ENCODE measurements around the gene MED13L. TPM values are rescaled to one million over a fixed set of nuclear protein-coding genes. Genes with fewer than 3 reads are reported as not detected.

MED13L gene
- total and polyA plus RNA-seq, 2 donors (not counting 1 experiment from before 2014, with no cell fraction given), result 20.3 to 207 TPM

DNA sequence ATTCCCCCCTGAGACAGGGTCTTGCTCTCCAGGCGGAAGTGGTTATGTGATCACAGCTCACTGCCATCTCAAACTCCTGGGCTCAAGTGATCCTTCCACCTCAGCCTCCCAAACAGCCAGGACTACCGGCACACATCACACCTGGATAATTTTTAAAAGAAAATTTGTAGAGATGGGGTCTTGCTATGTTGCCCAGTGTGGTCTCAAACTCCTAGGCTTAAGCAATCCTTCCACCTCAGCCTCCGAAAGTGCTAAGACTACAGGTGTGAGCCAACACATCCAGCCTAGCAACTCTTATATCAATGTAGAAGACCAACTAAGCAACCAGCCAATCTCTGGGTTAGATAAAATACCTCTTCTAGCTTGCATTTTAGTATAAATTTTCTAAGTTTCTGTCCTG is 297.2 kb downstream of the MED13L start:
- WGBS (ENCODE audit: insufficient coverage), result no CpG with 5 or more reads among the region's 3 CpGs
- ATAC-seq (ENCODE audit: low read depth) (no peak), DNase-seq (no peak)
- H4K20me1 ChIP-seq (ENCODE audit: control insufficient read depth, insufficient read depth, low read length, poor library complexity, severe bottlenecking), result no peaks in the 10 kb centered on the region
- peaks cover 18 to 73% of the 10 kb centered on the region in 2 experiments for H3K36me3 ChIP-seq (replicated peaks in 1 of 2; ENCODE audit: control extremely low read depth in 1 of 2, control insufficient read depth in 1 of 2, extremely low read depth in 1 of 2, insufficient read depth in 2 of 2, low read length in 1 of 2)
- H3K9me3 Mint-ChIP-seq (ENCODE audit: insufficient read depth), result no peaks in the 10 kb centered on the region
- H3K27me3 ChIP-seq (replicated peaks in 1 of 4; ENCODE audit: control extremely low read depth in 1 of 4, control insufficient read depth in 3 of 4, insufficient read depth in 4 of 4, low read length in 3 of 4), result no peaks in the 10 kb centered on the region
- H3K4me2 ChIP-seq (replicated peaks; ENCODE audit: low read depth, low read length, poor library complexity, severe bottlenecking), result no peak overlapping the region
- no peak overlapping the region for H3K4me3 Mint-ChIP-seq
- H3K79me2 ChIP-seq (ENCODE audit: control insufficient read depth, insufficient read depth, low read length), result peaks cover 4% of the 10 kb centered on the region
- no peak overlapping the region for H3K27ac ChIP-seq (ENCODE audit: low read length in 2 of 2)
- H2AFZ ChIP-seq (ENCODE audit: insufficient read depth, low read depth, low read length, poor library complexity, severe bottlenecking), result no peak overlapping the region
- no peaks in the 10 kb centered on the region for H3K4me1 ChIP-seq (ENCODE audit: control insufficient read depth in 2 of 2, insufficient read depth in 2 of 2, low read length in 2 of 2)
- H3K27me3 Mint-ChIP-seq, result no peaks in the 10 kb centered on the region
- TF ChIP-seq, protein P1, sequence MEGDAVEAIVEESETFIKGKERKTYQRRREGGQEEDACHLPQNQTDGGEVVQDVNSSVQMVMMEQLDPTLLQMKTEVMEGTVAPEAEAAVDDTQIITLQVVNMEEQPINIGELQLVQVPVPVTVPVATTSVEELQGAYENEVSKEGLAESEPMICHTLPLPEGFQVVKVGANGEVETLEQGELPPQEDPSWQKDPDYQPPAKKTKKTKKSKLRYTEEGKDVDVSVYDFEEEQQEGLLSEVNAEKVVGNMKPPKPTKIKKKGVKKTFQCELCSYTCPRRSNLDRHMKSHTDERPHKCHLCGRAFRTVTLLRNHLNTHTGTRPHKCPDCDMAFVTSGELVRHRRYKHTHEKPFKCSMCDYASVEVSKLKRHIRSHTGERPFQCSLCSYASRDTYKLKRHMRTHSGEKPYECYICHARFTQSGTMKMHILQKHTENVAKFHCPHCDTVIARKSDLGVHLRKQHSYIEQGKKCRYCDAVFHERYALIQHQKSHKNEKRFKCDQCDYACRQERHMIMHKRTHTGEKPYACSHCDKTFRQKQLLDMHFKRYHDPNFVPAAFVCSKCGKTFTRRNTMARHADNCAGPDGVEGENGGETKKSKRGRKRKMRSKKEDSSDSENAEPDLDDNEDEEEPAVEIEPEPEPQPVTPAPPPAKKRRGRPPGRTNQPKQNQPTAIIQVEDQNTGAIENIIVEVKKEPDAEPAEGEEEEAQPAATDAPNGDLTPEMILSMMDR (IDR thresholded peaks at IDR 0.05), result no peak
- TF ChIP-seq EZH2 (IDR thresholded peaks at IDR 0.05; ENCODE audit: borderline replicate concordance, insufficient read depth, low read depth, low read length, poor library complexity, severe bottlenecking), result no peak
- H3K27ac Mint-ChIP-seq, result no peak overlapping the region
- ChIA-PET POLR2A (no interaction called here), CTCF (interaction anchor here (1.4 kb wide), 1 partner anchor 8 kb away, joined by 4 read pairs; no protein-coding TSS in a partner anchor)
- H3K4me1 Mint-ChIP-seq, result no peaks in the 10 kb centered on the region
- no peaks in the 10 kb centered on the region for H3K9me3 ChIP-seq (ENCODE audit: control extremely low read depth in 1 of 3, control insufficient read depth in 2 of 3, insufficient read depth in 1 of 3, low read length in 2 of 3)
- H3K9ac ChIP-seq (ENCODE audit: low read length), result no peak overlapping the region
- H3K4me3 ChIP-seq (ENCODE audit: control extremely low read depth in 1 of 5, extremely low read depth in 1 of 5, insufficient read depth in 1 of 5, low read depth in 2 of 5, low read length in 4 of 5), result no peak overlapping the region
- intact Hi-C loops (cut with micrococcal nuclease), result no loop called here

GRCh38 chr12:115979851-115980250 is 297.6 kb downstream of the MED13L start:
- Mint-ChIP-seq H3K9me3 (ENCODE audit: insufficient read depth) (no peaks in the 10 kb centered on the region), H3K4me1 (no peaks in the 10 kb centered on the region), H3K27me3 (no peaks in the 10 kb centered on the region), H3K4me3 (no peak overlapping the region), H3K27ac (no peak overlapping the region)
- CTCF ChIA-PET, result interaction anchor here (1.4 kb wide), 1 partner anchor 9 kb away, joined by 4 read pairs; no protein-coding TSS in a partner anchor
- no peaks in the 10 kb centered on the region for H3K27me3 ChIP-seq (replicated peaks in 1 of 4; ENCODE audit: control extremely low read depth in 1 of 4, control insufficient read depth in 3 of 4, insufficient read depth in 4 of 4, low read length in 3 of 4)
- no peak overlapping the region for H3K4me2 ChIP-seq (replicated peaks; ENCODE audit: low read depth, low read length, poor library complexity, severe bottlenecking)
- DNase-seq (no peak), ATAC-seq (ENCODE audit: low read depth) (no peak)
- no peak overlapping the region for H3K4me3 ChIP-seq (ENCODE audit: control extremely low read depth in 1 of 5, extremely low read depth in 1 of 5, insufficient read depth in 1 of 5, low read depth in 2 of 5, low read length in 4 of 5)
- no peaks in the 10 kb centered on the region for H3K9me3 ChIP-seq (ENCODE audit: control extremely low read depth in 1 of 3, control insufficient read depth in 2 of 3, insufficient read depth in 1 of 3, low read length in 2 of 3)
- no peaks in the 10 kb centered on the region for H4K20me1 ChIP-seq (ENCODE audit: control insufficient read depth, insufficient read depth, low read length, poor library complexity, severe bottlenecking)
- intact Hi-C loops (cut with micrococcal nuclease), result no loop called here
- no CpG with 5 or more reads among the region's 3 CpGs for WGBS (ENCODE audit: insufficient coverage)
- no peak for TF ChIP-seq EZH2 (IDR thresholded peaks at IDR 0.05; ENCODE audit: borderline replicate concordance, insufficient read depth, low read depth, low read length, poor library complexity, severe bottlenecking)
- TF ChIP-seq, protein P1 (IDR thresholded peaks at IDR 0.05), result no peak
- H3K79me2 ChIP-seq (ENCODE audit: control insufficient read depth, insufficient read depth, low read length), result peaks cover 4% of the 10 kb centered on the region
- H3K4me1 ChIP-seq (ENCODE audit: control insufficient read depth in 2 of 2, insufficient read depth in 2 of 2, low read length in 2 of 2), result no peaks in the 10 kb centered on the region
- H3K36me3 ChIP-seq (replicated peaks in 1 of 2; ENCODE audit: control extremely low read depth in 1 of 2, control insufficient read depth in 1 of 2, extremely low read depth in 1 of 2, insufficient read depth in 2 of 2, low read length in 1 of 2), result peaks cover 18 to 74% of the 10 kb centered on the region in 2 experiments
- POLR2A ChIA-PET, result no interaction called here
- no peak overlapping the region for H3K9ac ChIP-seq (ENCODE audit: low read length)
- no peak overlapping the region for H3K27ac ChIP-seq (ENCODE audit: low read length in 2 of 2)
- H2AFZ ChIP-seq (ENCODE audit: insufficient read depth, low read depth, low read length, poor library complexity, severe bottlenecking), result no peak overlapping the region

All from B cell (primary cell).